Astrocyte (in vitro differentiated cells and primary cell): ENCODE data around the gene SERTAD3. TPM values are rescaled to one million over a fixed set of nuclear protein-coding genes. Genes with fewer than 3 reads are reported as not detected.

Source experiments
- DNase-seq: peaks from one replicate; pipeline ENCODE4 v3.0.0-alpha.2; 2010; ENCODE audit warnings: low read depth
- FAIRE-seq: peaks from 2 replicates; lab custom pipeline; 2011; peaks lifted over from hg19 to GRCh38; lab: Jason Lieb, UNC
- H2AFZ ChIP-seq: 2 replicates; pipeline ENCODE4 v1.6.0; 2012; ENCODE audit warnings: low read depth, low read length, inconsistent platforms
- H3K27ac ChIP-seq: 2 replicates; pipeline ENCODE4 v1.5.1; 2011; ENCODE audit warnings: low read depth, low read length, inconsistent platforms
- H3K27me3 ChIP-seq: 2 replicates; pipeline ENCODE4 v1.6.0; 2011; ENCODE audit warnings: low read length, inconsistent platforms; ENCODE audit not compliant: insufficient read depth
- H3K36me3 ChIP-seq: 2 replicates; pipeline ENCODE4 v1.5.1; 2011; ENCODE audit warnings: low read length, inconsistent platforms; ENCODE audit not compliant: insufficient read depth
- H3K4me1 ChIP-seq: 2 replicates; pipeline ENCODE4 v1.5.1; 2011; ENCODE audit warnings: low read length, inconsistent platforms; ENCODE audit not compliant: insufficient read depth
- H3K4me2 ChIP-seq: 2 replicates; pipeline ENCODE4 v1.6.0; 2012; ENCODE audit warnings: low read length, inconsistent platforms
- H3K4me3 ChIP-seq: 2 replicates; pipeline ENCODE4 v1.5.1; 2011; ENCODE audit warnings: low read depth, mild to moderate bottlenecking, low read length, inconsistent platforms; ENCODE audit not compliant: insufficient read depth
- H3K79me2 ChIP-seq: 2 replicates; pipeline ENCODE4 v1.6.0; 2012; ENCODE audit warnings: mild to moderate bottlenecking, low read length, inconsistent platforms; ENCODE audit not compliant: insufficient read depth
- H3K9ac ChIP-seq: 2 replicates; pipeline ENCODE4 v1.6.0; 2012; ENCODE audit warnings: mild to moderate bottlenecking, low read length, inconsistent platforms
- H3K9me3 ChIP-seq: 2 replicates; pipeline ENCODE4 v1.5.1; 2012; ENCODE audit warnings: low read depth, mild to moderate bottlenecking, low read length, inconsistent platforms; ENCODE audit not compliant: insufficient read depth
- H4K20me1 ChIP-seq: 2 replicates; pipeline ENCODE4 v1.6.0; 2012; ENCODE audit warnings: low read length, inconsistent platforms; ENCODE audit not compliant: insufficient read depth
- H3K27ac Mint-ChIP-seq: one replicate; pipeline ENCODE4 v1.8.0; 2021; ENCODE audit warnings: mild to moderate bottlenecking, mixed read lengths; ENCODE audit not compliant: unreplicated experiment
- H3K27me3 Mint-ChIP-seq: one replicate; pipeline ENCODE4 v1.8.0; 2021; ENCODE audit warnings: low read depth, mixed read lengths; ENCODE audit not compliant: unreplicated experiment
- H3K36me3 Mint-ChIP-seq: one replicate; pipeline ENCODE4 v1.8.0; 2021; ENCODE audit warnings: low read depth, mixed read lengths; ENCODE audit not compliant: unreplicated experiment
- H3K4me1 Mint-ChIP-seq: one replicate; pipeline ENCODE4 v1.8.0; 2021; ENCODE audit warnings: low read depth, mixed read lengths; ENCODE audit not compliant: unreplicated experiment
- H3K4me3 Mint-ChIP-seq: one replicate; pipeline ENCODE4 v1.8.0; 2021; ENCODE audit warnings: mild to moderate bottlenecking, moderate library complexity, mixed read lengths; ENCODE audit not compliant: unreplicated experiment
- H3K9me3 Mint-ChIP-seq: one replicate; pipeline ENCODE4 v1.8.0; 2021; ENCODE audit warnings: mild to moderate bottlenecking, mixed read lengths; ENCODE audit not compliant: unreplicated experiment
- CTCF ChIP-seq: IDR thresholded peaks from 2 replicates; pipeline ENCODE4 v1.5.1; 2011; ENCODE audit warnings: low read depth, mild to moderate bottlenecking, inconsistent platforms, low read length, moderate library complexity; ENCODE audit not compliant: insufficient read depth
- EZH2 ChIP-seq: IDR thresholded peaks from 2 replicates; pipeline ENCODE4 v1.6.1; 2012; ENCODE audit warnings: mild to moderate bottlenecking, low read length, inconsistent platforms; ENCODE audit not compliant: insufficient read depth
- total RNA-seq: library from RNA; stranded (reverse); gene quantifications from 2 replicates; pipeline ENCODE4 v1.2.1, GENCODE V29; 2021

The SERTAD3 gene
- total RNA-seq, 1 donor from 2014 or later: 49.7 TPM

DNA sequence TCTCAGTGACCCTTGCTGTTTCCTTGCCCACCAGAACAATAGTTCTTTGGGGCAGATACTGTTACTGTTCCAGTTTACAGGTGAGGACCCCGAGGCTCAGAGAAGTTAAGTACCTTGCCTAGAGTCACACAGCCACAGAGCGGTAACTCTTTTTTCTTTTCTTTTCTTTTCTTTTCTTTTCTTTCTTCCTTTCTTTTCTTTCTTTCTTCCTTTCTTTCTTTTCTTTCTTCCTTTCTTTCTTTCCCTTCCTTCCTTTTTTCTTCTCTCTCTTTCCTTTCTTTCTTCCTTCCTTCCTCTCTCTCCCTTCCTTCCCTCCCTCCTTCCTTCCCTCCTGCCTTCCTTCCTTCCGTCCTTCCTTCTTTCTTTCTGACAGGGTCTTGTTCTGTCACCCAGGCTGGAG lies 26.1 kb downstream of the SERTAD3 start:
- no peaks in the 10 kb centered on the region for H3K9me3 ChIP-seq
- peaks cover 17% of the 10 kb centered on the region for H3K79me2 ChIP-seq
- no peak overlapping the region for H3K27ac ChIP-seq
- H3K4me2 ChIP-seq: no peak overlapping the region
- H3K4me1 ChIP-seq: peaks cover 23% of the 10 kb centered on the region
- no peak overlapping the region for H3K27ac Mint-ChIP-seq
- DNase-seq (no peak), FAIRE-seq (no peak)
- peaks cover 11% of the 10 kb centered on the region for H3K4me1 Mint-ChIP-seq
- no peaks in the 10 kb centered on the region for H3K9me3 Mint-ChIP-seq
- TF ChIP-seq CTCF (no peak), EZH2 (no peak)
- H3K9ac ChIP-seq: no peak overlapping the region
- no peak overlapping the region for H3K4me3 ChIP-seq
- H3K36me3 ChIP-seq: peaks cover 10% of the 10 kb centered on the region
- no peaks in the 10 kb centered on the region for H3K36me3 Mint-ChIP-seq
- no peak overlapping the region for H2AFZ ChIP-seq
- no peaks in the 10 kb centered on the region for H3K27me3 ChIP-seq
- peak overlapping the region; percentile 54 for H3K4me3 Mint-ChIP-seq
- H4K20me1 ChIP-seq: peaks cover 10% of the 10 kb centered on the region
- H3K27me3 Mint-ChIP-seq: no peaks in the 10 kb centered on the region

DNA sequence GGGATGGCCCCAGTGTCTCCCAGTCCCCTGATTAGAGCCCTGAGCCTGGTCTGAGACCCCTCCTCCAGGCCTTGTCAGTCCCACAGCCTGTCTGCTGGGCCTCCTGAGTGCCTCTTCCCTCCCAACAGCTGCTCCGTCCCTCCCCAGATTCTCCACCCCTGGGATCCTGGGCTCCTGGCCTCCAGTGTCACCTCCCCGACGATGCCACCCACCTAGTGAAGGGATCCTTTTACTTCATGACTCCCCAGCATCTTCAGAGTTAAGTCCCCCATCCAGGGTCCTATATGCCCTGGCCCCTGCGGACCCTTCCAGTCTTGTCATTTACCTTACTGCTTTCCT lies 26.5 kb downstream of the SERTAD3 start:
- TF ChIP-seq CTCF: no peak
- no peak for TF ChIP-seq EZH2
- H3K9me3 ChIP-seq: no peaks in the 10 kb centered on the region
- Mint-ChIP-seq H3K4me1 (peaks cover 11% of the 10 kb centered on the region), H3K9me3 (no peaks in the 10 kb centered on the region), H3K36me3 (no peaks in the 10 kb centered on the region), H3K27ac (no peak overlapping the region), H3K4me3 (no peak overlapping the region), H3K27me3 (no peaks in the 10 kb centered on the region)
- H3K4me1 ChIP-seq: peaks cover 21% of the 10 kb centered on the region
- peaks cover 5% of the 10 kb centered on the region for H4K20me1 ChIP-seq
- H3K79me2 ChIP-seq: peaks cover 13% of the 10 kb centered on the region
- DNase-seq: no peak
- peak overlapping the region; percentile 60 for H2AFZ ChIP-seq
- no peak overlapping the region for H3K4me3 ChIP-seq
- no peak overlapping the region for H3K27ac ChIP-seq
- H3K36me3 ChIP-seq: peaks cover 6% of the 10 kb centered on the region
- no peak overlapping the region for H3K9ac ChIP-seq
- FAIRE-seq: no peak
- no peak overlapping the region for H3K4me2 ChIP-seq
- H3K27me3 ChIP-seq: no peaks in the 10 kb centered on the region

DNA sequence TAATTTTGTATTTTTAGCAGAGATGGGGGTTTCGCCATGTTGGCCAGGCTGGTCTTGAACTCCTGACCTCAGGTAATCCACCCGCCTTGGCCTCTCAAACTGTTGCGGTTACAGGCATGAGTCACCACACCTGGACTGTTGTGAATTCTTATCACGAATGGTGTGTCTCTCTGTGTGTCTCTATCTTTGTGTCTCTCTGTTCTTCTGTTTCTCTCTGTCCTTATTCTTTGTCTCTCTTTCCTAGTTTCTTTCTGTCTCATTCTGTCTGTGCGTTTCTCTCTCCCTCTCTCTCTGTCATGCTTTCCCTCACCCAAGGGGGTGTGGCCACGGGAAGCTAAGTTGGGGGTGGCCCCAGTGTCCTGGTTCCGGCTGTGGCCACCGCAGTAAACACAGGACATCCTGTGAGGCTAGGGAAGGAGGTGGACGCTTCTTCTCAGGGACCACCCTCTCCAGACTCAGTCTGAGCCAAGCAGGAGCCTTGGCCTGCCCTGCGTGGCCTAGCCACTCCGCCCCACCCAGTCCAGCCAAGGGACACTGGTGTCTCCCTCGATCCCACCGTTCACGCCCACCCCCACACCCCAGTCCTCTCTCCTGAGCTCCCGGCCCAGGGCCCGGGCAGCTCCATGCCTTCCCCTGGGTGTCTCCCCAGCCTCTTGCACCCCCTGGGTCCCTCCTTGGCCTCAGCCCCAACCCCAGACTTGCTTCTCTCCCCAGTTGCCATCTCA lies 27.1 kb downstream of the SERTAD3 start:
- no peaks in the 10 kb centered on the region for H3K27me3 Mint-ChIP-seq

More for the DNA sequence above, 27.1 kb downstream of the SERTAD3 start:
- no peaks in the 10 kb centered on the region for H3K9me3 Mint-ChIP-seq
- Histone ChIP-seq H3K27me3 (no peaks in the 10 kb centered on the region), H3K9ac (peak overlapping the region; percentile 43), H3K4me2 (peak overlapping the region; percentile 61), H3K27ac (no peak overlapping the region), H3K4me1 (peaks cover 21% of the 10 kb centered on the region), H3K4me3 (no peak overlapping the region), H2AFZ (peak overlapping the region; percentile 60), H3K79me2 (peaks cover 7% of the 10 kb centered on the region), H3K36me3 (peaks cover under 1% of the 10 kb centered on the region), H3K9me3 (no peaks in the 10 kb centered on the region), H4K20me1 (peaks cover under 1% of the 10 kb centered on the region)
- no peak overlapping the region for H3K4me3 Mint-ChIP-seq
- TF ChIP-seq CTCF: no peak
- no peak for TF ChIP-seq EZH2
- no peaks in the 10 kb centered on the region for H3K36me3 Mint-ChIP-seq
- FAIRE-seq: no peak
- H3K4me1 Mint-ChIP-seq: peaks cover 6% of the 10 kb centered on the region
- no peak for DNase-seq
- no peak overlapping the region for H3K27ac Mint-ChIP-seq
